Lower leg skin (tissue), 3 donors: ENCODE data around the gene RABGGTA.

ENCODE experiments used
- CTCF ChIP-seq, 3 donors: fragments of 450-650 bp; IDR thresholded peaks; one replicate each; pipeline ENCODE4 v1.5.1; 2016; ENCODE audit warnings: antibody characterized with exemption in 3 of 3, mild to moderate bottlenecking in 3 of 3, moderate library complexity in 2 of 3
- POLR2A ChIP-seq, 2 donors: fragments of 450-650 bp; IDR thresholded peaks; one replicate each; pipeline ENCODE4 v1.6.1; 2016 to 2017; ENCODE audit warnings: antibody characterized with exemption in 2 of 2, mild to moderate bottlenecking in 1 of 2, moderate library complexity in 1 of 2

GRCh38 chr14:24310265-24310645, 38.9 kb upstream of the RABGGTA start:
- TF ChIP-seq CTCF (IDR thresholded peaks at IDR 0.05) = no peak
- no peak for TF ChIP-seq POLR2A (IDR thresholded peaks at IDR 0.05)
